ENCODE results near the gene FNDC3B.
"Not testable (repeated sequence)": the region's sequence is repeated elsewhere in the genome, so short reads cannot be mapped to it uniquely, and the experiment has no call there.

Gene FNDC3B

DNA sequence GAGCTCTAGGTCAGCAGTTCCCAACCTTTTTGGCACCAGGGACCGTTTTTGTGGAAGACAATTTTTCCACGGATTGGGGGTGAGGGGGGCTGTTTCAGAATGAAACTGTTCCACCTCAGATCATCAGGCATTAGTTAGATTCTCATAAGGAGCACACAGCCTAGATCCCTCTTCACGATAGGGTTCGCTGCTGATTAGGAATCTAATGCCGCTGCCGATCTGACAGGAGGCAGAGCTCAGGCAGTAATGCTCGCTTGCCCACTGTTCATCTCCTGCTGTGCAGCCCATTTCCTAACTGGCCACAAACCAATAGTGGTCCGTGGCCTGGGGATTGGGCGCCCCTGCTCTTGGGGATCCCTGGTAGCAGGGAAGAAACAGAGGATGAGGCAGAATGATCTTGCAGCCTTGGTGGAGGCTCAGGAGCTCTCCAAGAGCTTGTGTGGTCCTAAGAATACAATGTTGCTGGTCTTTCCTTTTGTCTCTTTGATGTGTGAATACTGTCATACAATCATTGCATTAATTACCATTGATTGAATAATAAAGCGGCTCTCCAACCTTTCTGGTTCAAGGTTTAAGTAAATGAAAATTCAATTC is 183.2 kb downstream of the FNDC3B start:
- DNase-seq = no peak

DNA sequence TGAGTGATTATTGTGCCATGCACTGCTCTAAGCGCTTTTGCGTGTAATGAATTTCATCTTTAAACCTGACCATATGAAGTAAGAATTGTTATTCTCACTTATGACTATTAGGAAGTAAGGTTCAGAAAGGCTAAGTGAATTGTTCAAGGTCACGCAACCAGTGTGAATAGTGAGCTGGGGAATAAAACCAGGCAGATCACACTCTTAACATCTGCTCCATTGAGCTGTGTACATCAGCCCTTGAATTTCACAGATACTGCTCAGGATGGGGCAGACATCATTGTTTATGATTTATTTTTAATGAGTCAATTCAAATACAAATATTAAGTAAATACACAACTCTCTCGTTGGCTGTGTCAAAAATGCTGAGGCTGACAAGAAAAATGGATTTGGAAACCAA is 184.5 kb downstream of the FNDC3B start:
- DNase-seq = no peak

- DNase-seq = no peak
Measured at GRCh38 chr3:172224560-172225214, 185.3 kb downstream of the FNDC3B start.

GRCh38 chr3:172225215-172225707 is 185.9 kb downstream of the FNDC3B start:
- no peak for DNase-seq

DNA sequence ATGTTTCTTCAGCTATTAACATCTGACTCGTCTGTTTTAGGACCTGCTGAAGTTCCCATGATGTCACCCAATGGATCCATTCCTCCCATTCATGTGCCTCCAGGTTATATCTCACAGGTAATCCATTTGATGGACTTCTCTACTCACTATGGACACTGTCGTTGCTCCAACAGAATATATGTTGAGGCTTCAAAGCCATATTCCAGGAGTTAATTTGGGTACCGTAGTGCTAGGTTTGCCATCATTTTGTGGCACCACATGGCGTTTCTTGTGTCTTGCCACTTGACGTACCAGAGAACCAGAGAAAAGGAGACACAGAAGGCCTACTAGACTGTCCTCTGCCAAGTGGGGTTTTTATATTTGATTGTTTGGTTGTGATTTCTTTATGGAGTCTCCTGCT is 187.5 kb downstream of the FNDC3B start:
- no peak for DNase-seq

DNA sequence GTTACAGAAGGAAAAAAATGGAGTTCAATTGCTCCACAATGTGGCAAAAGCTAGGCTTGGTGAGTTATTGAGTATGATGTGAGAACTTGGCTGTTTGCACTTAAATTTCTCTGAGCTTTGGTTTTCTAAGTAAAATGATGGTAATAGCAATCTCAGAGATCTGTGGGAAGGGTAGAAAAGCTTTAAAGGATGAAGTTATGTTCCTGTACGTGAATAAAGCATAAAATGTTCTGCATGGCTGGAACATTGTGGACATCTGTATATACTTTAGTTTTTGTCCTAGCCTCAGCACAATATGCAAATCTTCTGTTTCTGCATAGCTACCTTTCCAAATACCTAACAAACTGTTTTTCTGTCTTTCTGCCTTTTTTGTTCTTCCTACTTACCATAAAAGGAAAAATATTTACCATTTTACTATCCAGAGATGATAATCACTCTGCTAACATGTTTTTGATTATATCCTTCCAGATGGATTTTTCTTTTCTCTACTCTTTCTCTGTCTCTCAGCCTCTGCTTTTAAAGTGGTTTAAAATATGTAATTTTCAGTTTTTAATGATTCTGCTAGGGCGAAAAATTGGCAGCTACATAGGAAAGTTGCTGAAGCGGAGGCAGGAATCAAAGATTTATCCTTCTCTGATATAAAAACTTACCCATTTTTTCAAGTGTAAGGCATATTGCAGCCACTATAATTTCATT is 188.1 kb downstream of the FNDC3B start:
- DNase-seq = no peak

GRCh38 chr3:172228036-172228415 is 188.6 kb downstream of the FNDC3B start:
- DNase-seq = no peak

- DNase-seq = no peak
Measured at GRCh38 chr3:172229462-172229861, 190.1 kb downstream of the FNDC3B start.

GRCh38 chr3:172231318-172231901 is 192.0 kb downstream of the FNDC3B start:
- DNase-seq = no peak

GRCh38 chr3:172232579-172233212 is 193.3 kb downstream of the FNDC3B start:
- DNase-seq = no peak

DNA sequence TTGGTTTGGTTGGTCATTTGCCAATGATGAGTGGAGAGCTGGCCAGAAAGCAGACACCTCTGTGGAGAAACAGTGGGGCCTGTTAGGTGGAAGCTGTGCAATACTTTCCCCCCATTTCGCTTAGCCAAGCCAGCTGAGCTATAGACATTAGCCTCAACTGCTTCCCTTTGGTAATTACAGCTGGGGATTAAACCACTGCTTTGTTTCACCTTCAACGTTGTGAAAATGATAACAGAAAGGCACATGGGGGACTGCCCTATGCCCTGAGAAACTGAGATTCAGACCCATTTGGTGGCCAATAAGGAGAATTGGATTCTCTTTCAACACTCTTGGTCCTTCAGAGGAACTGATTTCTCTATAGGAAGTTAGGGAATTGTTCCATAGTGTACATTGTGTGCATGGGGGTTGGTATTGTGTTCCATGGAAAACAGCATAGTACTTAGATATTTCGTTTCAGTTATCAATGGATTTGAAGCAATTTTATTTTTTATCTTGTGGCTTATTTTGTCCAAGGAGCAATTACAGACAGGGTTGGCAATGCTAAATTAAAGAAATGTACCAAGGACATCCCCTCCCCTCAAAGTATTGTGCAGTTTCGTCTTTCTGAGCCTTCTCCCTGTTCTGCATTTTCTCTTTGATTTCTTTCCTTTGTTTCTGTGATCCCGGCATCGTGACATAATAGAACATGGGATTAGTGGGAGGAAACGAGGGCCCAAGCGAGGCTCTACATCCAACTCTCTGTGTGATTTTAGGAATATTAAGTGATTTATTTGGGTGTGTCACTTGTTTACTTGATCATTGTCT is 194.3 kb downstream of the FNDC3B start:
- DNase-seq = no peak

- DNase-seq = no peak
Measured at GRCh38 chr3:172235698-172236097, 196.3 kb downstream of the FNDC3B start.

DNA sequence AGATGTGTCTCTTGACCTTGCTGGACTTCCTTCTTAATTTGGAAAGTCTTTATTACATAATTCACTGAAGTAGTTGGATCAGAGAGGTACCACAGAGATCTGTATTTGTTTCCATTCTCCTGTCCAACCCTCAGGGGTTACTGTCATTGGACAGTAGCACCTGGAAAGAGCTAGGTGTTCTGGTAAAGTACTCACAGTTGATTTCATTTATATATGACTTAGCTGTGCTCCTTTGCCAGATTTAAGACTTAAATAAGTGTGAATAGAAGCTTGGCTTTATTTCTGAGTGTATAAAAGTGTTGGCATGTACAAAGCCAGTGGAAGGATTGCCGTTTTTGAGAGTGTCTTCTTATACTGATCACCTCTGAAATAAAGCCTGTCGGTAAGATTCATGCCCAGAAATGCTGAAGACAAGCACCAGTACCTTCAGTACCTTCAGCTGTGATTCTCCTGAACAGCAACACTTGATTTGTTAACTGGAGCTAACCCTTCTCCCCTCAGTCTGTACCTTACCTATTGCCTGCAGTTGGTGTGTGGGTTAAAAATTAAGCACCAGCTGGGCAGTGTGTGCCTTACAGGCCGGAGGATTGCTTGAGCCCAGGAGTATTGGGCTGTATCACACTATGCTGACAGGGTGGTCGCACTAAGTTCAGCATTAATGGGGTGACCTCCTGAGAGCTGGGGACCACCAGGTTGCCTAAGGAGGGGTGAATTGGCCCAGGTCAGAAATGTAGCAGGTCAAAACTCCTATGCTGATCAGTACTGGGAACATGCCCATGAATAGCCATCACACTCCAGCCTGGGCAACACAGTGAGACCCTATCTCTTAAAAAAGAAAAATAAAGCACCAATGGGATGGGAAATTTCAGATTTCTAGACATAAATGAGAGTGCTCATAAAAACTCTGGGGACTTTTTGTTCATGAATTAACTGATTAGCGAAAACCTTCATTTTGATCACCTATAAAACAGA is 197.7 kb downstream of the FNDC3B start:
- no peak for DNase-seq

DNA sequence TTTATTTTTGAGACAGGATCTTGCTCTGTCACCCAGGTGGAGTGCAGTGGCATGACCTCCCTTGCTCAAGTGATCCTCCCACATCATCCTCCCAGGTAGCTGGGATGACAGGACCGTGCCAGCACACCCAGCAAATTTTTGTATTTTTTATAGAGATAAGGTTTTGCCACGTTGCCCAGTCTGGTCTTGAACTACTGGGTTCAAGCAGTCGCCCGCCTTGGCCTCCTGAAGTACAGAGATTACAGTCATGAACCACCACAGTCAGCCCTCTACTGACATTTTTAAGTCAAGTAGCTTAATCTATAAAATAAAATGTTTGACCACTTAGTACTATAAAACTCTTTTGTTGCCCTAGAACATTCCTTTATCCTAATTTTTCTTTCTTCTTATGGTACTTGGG is 198.8 kb downstream of the FNDC3B start:
- DNase-seq = no peak

DNA sequence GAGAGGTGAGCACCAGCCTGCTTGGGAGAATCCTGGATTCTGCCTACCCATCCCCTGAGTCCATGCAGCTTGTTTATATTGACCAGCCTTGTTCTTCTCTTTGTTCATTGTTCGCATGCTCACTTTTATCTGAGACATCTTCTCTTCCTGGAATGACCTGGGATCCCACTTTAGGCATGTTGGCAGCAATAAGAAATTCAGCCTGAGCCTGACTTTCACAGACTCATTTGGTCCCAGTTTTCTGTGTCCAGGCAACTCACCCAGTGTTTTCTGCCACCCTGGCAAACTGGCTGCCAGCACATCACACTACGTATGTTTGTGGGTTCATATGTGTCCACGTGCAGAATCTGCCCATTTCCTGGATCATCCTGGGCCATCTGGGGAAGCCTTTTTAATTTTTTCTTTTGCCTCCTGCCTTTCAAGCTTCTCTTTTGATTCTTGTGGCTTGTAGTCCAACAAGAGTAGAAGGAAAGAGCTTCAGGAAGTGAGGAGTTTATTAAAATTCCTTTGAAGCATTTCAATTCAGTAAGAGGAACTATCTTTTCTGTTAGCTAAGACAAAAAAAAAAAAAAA is 199.9 kb downstream of the FNDC3B start:
- no peak for DNase-seq

GRCh38 chr3:172241405-172241804 is 202.0 kb downstream of the FNDC3B start:
- DNase-seq = no peak

- not testable (repeated sequence) for DNase-seq
Measured at GRCh38 chr3:172242471-172242870, 203.1 kb downstream of the FNDC3B start.

GRCh38 chr3:172243376-172243775 is 204.0 kb downstream of the FNDC3B start:
- DNase-seq = not testable (repeated sequence)

- no peak for DNase-seq
Measured at GRCh38 chr3:172244011-172244410, 204.6 kb downstream of the FNDC3B start.

DNA sequence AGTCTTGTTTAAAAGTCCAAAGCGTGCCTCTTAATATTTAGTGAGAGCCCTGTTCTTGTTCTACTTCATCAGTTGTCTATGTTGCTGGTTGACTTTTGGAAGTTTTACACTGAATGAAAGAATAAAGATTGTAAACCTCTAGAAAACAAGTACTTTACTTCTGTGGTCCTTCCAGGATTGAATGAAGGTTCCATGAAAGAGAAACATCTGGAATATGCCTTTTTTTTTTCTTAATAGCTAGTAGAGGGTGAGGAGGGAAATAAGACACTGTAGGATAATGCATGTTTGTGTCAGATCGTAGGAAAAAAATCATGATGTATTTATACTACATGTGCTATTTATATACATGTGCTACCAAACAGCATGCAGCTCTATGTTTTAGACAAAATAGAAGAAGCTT is 205.9 kb downstream of the FNDC3B start:
- no peak for DNase-seq
